Measurements from ENCODE around the gene ITSN2.

Gene ITSN2

DNA sequence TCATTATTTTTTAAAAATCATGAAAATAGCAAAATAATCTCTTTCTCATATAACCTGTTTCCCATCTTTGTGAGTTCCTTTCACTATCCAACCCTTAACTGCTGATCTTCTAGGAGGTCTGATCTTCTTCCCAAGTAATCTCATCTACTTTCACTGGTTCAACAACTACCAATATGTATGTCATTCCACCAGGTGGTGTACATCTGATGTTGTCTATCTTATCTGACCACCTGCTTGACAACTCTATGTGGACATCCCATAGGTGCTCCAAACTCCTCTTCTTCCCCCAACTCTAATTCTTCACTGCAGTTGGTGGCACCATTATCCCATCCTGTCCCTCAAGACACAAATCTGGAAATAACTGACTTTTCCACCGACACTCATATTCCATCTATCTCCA, 123.0 kb downstream of the ITSN2 start:
- FAIRE-seq (no peak), DNase-seq (ENCODE audit: insufficient read length, low spot score) (no peak)
- TF ChIP-seq, protein P1, sequence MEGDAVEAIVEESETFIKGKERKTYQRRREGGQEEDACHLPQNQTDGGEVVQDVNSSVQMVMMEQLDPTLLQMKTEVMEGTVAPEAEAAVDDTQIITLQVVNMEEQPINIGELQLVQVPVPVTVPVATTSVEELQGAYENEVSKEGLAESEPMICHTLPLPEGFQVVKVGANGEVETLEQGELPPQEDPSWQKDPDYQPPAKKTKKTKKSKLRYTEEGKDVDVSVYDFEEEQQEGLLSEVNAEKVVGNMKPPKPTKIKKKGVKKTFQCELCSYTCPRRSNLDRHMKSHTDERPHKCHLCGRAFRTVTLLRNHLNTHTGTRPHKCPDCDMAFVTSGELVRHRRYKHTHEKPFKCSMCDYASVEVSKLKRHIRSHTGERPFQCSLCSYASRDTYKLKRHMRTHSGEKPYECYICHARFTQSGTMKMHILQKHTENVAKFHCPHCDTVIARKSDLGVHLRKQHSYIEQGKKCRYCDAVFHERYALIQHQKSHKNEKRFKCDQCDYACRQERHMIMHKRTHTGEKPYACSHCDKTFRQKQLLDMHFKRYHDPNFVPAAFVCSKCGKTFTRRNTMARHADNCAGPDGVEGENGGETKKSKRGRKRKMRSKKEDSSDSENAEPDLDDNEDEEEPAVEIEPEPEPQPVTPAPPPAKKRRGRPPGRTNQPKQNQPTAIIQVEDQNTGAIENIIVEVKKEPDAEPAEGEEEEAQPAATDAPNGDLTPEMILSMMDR (IDR thresholded peaks at IDR 0.05; ENCODE audit: insufficient read depth, missing control alignments), result no peak

DNA sequence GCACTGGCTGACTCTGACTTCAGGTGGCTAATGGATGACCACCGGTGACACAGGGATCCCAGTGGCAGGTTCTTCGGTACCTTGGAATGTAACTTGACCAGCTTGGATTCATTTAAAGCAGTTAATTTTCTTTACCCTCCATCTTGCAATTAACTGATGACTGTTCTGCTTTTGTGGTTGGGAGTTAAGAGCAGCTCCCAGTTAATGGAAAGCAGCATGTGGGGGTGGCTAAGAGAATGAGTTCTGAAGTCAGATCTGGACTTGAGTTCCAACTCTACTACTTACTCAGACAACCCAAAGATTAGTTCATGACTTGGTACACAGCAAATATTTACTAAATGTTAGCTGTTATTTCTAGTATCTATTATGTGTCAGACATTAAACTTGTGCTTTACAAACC, 127.0 kb downstream of the ITSN2 start:
- no peak for DNase-seq (ENCODE audit: insufficient read length, low spot score)
- TF ChIP-seq, protein P1 (IDR thresholded peaks at IDR 0.05; ENCODE audit: insufficient read depth, missing control alignments), result no peak
- no peak for FAIRE-seq

DNA sequence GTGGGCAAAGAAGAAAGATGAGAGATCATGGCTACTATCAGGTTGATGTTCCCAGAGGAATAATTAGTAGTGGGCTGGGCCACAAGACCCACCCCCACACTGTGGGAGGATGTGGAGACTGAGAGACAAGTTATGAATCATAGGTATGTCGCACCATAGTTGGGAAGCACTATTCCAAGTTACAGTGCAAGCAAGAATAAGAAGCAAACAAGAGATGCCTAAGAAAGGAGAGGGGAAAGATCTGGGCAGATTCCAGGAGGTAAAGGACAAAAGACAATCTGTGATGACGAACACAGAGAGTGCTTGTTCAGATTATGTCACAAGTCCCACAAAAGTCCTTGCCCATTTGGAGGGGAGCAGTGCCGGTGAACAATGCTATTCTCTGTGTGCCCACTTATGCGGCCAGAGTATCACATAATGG, 128.9 kb downstream of the ITSN2 start:
- DNase-seq (ENCODE audit: insufficient read length, low spot score), result no peak
- TF ChIP-seq, protein P1 (IDR thresholded peaks at IDR 0.05; ENCODE audit: insufficient read depth, missing control alignments), result no peak
- no peak for FAIRE-seq

DNA sequence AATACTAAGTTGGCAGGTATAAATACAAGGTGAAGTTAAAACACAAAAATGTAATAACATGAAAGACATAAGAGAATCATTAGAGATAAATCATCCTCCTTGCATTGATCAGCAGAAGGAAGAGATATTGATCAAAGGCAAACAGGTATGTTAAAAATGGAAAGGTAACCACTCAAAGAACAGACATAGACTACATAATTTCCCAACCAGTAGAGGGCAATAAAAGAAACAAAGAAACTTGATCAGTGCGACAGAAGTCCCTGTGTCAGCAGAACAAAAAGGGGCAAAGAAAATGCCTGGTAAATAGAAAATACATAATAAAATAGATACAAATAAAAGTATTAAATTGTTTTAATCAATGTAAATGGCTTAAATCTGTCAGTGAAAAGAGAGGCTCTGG, 131.9 kb downstream of the ITSN2 start:
- TF ChIP-seq, protein P1 (IDR thresholded peaks at IDR 0.05; ENCODE audit: insufficient read depth, missing control alignments), result peak; percentile 56
- no peak for DNase-seq (ENCODE audit: insufficient read length, low spot score)
- FAIRE-seq, result no peak

DNA sequence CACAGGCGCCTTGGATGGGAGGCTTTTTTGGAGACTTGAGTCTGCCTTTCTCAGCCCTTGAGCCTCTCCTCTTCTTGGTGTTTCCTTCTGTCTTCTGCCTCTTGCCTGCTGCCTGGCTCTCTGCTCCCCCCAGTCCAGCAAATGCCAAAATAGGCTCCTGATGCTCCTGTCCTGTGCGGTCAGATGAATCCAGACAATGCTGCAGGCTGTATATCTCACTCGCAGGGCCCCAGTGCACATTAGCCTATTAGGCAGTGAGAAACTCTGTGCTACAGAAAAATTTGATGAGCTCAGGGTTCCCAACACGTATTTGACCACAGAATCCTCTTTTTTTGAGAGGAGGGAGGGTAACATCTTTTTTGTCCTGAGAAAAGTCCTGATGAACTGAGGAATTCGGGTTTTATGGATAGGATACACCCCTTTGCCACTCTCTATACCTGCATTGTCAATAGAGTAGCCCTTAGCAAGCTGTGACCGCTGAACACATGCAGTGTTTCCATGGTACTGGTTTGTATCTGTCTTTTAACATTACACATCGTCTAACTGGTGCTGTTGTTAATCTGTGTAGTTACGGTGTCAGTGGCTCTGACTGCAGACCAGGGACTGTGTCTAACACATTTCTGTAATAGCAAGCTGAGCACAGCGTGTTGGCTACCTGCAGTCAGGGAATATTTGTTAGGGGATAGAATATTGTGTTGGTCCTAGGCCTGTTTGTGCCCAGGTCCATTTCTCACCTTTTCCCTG, 134.7 kb downstream of the ITSN2 start:
- DNase-seq (ENCODE audit: insufficient read length, low spot score), result no peak
- no peak for FAIRE-seq
- TF ChIP-seq, protein P1 (IDR thresholded peaks at IDR 0.05; ENCODE audit: insufficient read depth, missing control alignments), result no peak

DNA sequence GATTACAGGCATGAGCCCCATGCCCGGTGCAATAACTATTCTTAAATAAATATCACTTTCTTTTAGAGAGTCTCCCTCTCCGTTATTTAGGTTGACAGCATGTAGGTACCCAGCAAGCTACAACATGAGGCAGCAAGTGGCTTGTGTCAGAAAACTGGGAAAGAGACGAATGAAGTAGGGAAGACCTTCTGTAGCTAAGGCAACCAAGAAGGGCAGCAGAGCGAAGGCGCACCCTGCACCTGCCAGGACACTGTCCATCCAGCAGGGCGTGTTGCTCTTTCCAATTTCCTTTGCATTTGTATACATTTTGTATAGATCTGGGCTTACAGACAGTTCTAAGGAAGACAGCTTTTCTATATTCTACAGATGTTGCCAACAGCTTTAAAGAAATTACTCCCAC, 137.4 kb downstream of the ITSN2 start:
- FAIRE-seq (no peak), DNase-seq (ENCODE audit: insufficient read length, low spot score) (no peak)
- TF ChIP-seq, protein P1 (IDR thresholded peaks at IDR 0.05; ENCODE audit: insufficient read depth, missing control alignments), result no peak

DNA sequence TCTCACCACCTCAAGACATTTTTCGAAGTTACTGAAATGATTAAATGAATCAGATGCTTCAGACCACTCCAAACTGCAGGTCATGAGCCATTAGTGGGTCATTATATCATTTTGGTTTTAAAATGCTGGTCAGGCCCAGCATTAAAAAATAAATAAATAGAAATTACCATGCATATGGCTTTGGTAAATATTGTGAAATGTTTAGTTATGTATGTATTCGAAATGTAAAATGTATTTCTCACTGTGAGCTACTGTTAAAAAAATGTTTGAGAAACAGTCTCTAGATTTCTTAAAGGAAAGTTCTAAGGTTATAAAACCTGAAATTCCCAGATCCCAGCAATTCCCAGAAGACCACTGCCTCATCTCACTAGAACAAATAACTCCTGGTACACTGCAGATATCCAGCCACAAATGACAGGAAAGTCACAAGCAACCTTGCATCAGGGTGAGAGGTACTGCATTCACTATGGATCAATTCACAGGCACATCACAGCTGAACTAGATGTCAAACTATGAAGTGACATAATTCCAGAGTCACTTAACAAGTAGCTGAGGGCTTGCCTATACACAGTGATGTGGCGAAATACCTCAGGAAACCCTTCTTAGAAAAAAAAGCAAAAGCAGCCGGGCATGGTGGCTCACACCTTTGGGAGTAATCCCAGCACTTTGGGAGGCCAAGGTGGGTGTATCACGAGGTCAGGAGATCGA, 138.8 kb downstream of the ITSN2 start:
- FAIRE-seq, result no peak
- TF ChIP-seq, protein P1 (IDR thresholded peaks at IDR 0.05; ENCODE audit: insufficient read depth, missing control alignments), result no peak

More for the DNA sequence above, 138.8 kb downstream of the ITSN2 start:
- no peak for DNase-seq (ENCODE audit: insufficient read length, low spot score)

Data from D721Med (cell line).